Measurements from ENCODE around the gene PSD2.

DNA sequence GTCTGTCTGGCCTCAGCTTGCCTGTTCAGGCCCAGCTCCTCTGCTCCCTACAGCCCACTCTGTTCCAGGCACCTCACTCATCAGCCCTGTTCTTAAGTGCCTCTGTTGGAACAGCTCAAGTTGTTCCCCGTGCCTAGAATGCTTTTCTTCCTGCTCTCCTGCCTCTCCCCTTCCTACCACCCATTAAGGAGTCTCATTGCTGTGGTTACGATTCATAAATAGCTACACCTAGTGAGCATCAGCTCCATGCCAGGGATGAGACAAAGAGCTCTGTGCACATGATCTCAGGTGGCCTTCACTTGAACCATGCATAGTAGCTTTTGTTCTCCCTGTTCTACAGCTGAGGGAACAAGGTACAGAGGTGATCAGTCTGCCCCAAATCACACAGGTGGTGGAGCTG is 54.3 kb downstream of the PSD2 start:
- TF ChIP-seq, protein P1, sequence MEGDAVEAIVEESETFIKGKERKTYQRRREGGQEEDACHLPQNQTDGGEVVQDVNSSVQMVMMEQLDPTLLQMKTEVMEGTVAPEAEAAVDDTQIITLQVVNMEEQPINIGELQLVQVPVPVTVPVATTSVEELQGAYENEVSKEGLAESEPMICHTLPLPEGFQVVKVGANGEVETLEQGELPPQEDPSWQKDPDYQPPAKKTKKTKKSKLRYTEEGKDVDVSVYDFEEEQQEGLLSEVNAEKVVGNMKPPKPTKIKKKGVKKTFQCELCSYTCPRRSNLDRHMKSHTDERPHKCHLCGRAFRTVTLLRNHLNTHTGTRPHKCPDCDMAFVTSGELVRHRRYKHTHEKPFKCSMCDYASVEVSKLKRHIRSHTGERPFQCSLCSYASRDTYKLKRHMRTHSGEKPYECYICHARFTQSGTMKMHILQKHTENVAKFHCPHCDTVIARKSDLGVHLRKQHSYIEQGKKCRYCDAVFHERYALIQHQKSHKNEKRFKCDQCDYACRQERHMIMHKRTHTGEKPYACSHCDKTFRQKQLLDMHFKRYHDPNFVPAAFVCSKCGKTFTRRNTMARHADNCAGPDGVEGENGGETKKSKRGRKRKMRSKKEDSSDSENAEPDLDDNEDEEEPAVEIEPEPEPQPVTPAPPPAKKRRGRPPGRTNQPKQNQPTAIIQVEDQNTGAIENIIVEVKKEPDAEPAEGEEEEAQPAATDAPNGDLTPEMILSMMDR (conservative IDR thresholded peaks at IDR 0.05; ENCODE audit: low read depth in 2 of 2), result no peak
- TF ChIP-seq POLR2AphosphoS5 (IDR thresholded peaks at IDR 0.05; ENCODE audit: low read depth), result no peak
